ENCODE data around the gene CRAT. TPM values are rescaled to one million over a fixed set of nuclear protein-coding genes. Genes with fewer than 3 reads are reported as not detected.

The CRAT gene
- 8.1 TPM for polyA plus RNA-seq

- no peaks in the 10 kb centered on the region for H3K27me3 Mint-ChIP-seq
- no peaks in the 10 kb centered on the region for H3K36me3 Mint-ChIP-seq
- peak within 1 kb of the TSS; percentile 94 to 96 (median 95) for H3K27ac Mint-ChIP-seq
- no peaks in the 10 kb centered on the region for H3K9me3 Mint-ChIP-seq
- peak within 1 kb of the TSS; percentile 94 to 99 (median 96) for H3K4me3 Mint-ChIP-seq
- peaks cover 12 to 17% (median 13%) of the 10 kb centered on the region in 3 donors for H3K4me1 Mint-ChIP-seq
Observed at GRCh38 chr9:129110740-129111527, at the start of gene CRAT, which contains the start of gene PTPA. CRAT (minus strand) TSS chr9:129110793; CDS start chr9:129110509, 284 bp downstream. PTPA (plus strand) TSS chr9:129111415; CDS start chr9:129111601, 186 bp downstream.

GRCh38 chr9:129156163-129156562 lies 45.6 kb upstream of the CRAT start:
- no peak overlapping the region for H3K27ac Mint-ChIP-seq
- peaks cover 5% of the 10 kb centered on the region for H3K36me3 Mint-ChIP-seq
- no peaks in the 10 kb centered on the region for H3K9me3 Mint-ChIP-seq
- peak overlapping the region in 1 of 4 donors; percentile 54 for H3K4me3 Mint-ChIP-seq
- H3K4me1 Mint-ChIP-seq: peaks cover 0 to 3% (median 0%) of the 10 kb centered on the region in 3 donors
- no peaks in the 10 kb centered on the region for H3K27me3 Mint-ChIP-seq

- Mint-ChIP-seq H3K9me3 (no peaks in the 10 kb centered on the region), H3K4me1 (peaks cover 0 to 3% (median 0%) of the 10 kb centered on the region in 3 donors), H3K4me3 (no peak overlapping the region), H3K36me3 (peaks cover 6% of the 10 kb centered on the region), H3K27ac (no peak overlapping the region), H3K27me3 (no peaks in the 10 kb centered on the region)
Observed at GRCh38 chr9:129154866-129155477, 44.4 kb upstream of the CRAT start.

- Mint-ChIP-seq H3K27ac (no peak overlapping the region), H3K27me3 (no peaks in the 10 kb centered on the region), H3K4me3 (peak overlapping the region in 1 of 4 donors; percentile 25), H3K36me3 (peaks cover 5% of the 10 kb centered on the region), H3K4me1 (peaks cover 6 to 12% (median 8%) of the 10 kb centered on the region in 3 donors), H3K9me3 (no peaks in the 10 kb centered on the region)
Observed at GRCh38 chr9:129151469-129151868, 40.9 kb upstream of the CRAT start.

GRCh38 chr9:129150672-129151211 lies 40.1 kb upstream of the CRAT start:
- no peaks in the 10 kb centered on the region for H3K27me3 Mint-ChIP-seq
- no peak overlapping the region for H3K27ac Mint-ChIP-seq
- no peaks in the 10 kb centered on the region for H3K9me3 Mint-ChIP-seq
- no peak overlapping the region for H3K4me3 Mint-ChIP-seq
- peaks cover 5% of the 10 kb centered on the region for H3K36me3 Mint-ChIP-seq
- H3K4me1 Mint-ChIP-seq: peaks cover 6 to 12% (median 8%) of the 10 kb centered on the region in 3 donors

- Mint-ChIP-seq H3K36me3 (peaks cover 6% of the 10 kb centered on the region), H3K27ac (no peak overlapping the region), H3K27me3 (no peaks in the 10 kb centered on the region)
Observed at GRCh38 chr9:129150122-129150521, 39.5 kb upstream of the CRAT start.

GRCh38 chr9:129149442-129149841 lies 38.8 kb upstream of the CRAT start:
- peak overlapping the region; percentile 44 to 71 (median 66) for H3K27ac Mint-ChIP-seq
- peaks cover 7% of the 10 kb centered on the region for H3K36me3 Mint-ChIP-seq
- H3K4me1 Mint-ChIP-seq: peaks cover 6 to 12% (median 8%) of the 10 kb centered on the region in 3 donors
- H3K27me3 Mint-ChIP-seq: no peaks in the 10 kb centered on the region
- no peak overlapping the region for H3K4me3 Mint-ChIP-seq
- H3K9me3 Mint-ChIP-seq: no peaks in the 10 kb centered on the region

More at GRCh38 chr9:129150122-129150521, 39.5 kb upstream of the CRAT start:
- Mint-ChIP-seq H3K9me3 (no peaks in the 10 kb centered on the region), H3K4me3 (no peak overlapping the region), H3K4me1 (peaks cover 6 to 12% (median 8%) of the 10 kb centered on the region in 3 donors)

GRCh38 chr9:129148463-129149204 lies 38.0 kb upstream of the CRAT start:
- Mint-ChIP-seq H3K4me1 (peaks cover 6 to 14% (median 13%) of the 10 kb centered on the region in 3 donors), H3K27me3 (no peaks in the 10 kb centered on the region), H3K4me3 (peak overlapping the region in 1 of 4 donors; percentile 43), H3K27ac (peak overlapping the region in 1 of 3 donors; percentile 74), H3K9me3 (no peaks in the 10 kb centered on the region), H3K36me3 (peaks cover 7% of the 10 kb centered on the region)

- Mint-ChIP-seq H3K36me3 (peaks cover 7% of the 10 kb centered on the region), H3K27ac (no peak overlapping the region), H3K9me3 (no peaks in the 10 kb centered on the region), H3K27me3 (no peaks in the 10 kb centered on the region), H3K4me1 (peaks cover 19 to 22% (median 22%) of the 10 kb centered on the region in 3 donors), H3K4me3 (no peak overlapping the region)
Observed at GRCh38 chr9:129146441-129146941, 35.9 kb upstream of the CRAT start.

GRCh38 chr9:129145841-129146292 lies 35.3 kb upstream of the CRAT start:
- H3K4me3 Mint-ChIP-seq: no peak overlapping the region
- peaks cover 4% of the 10 kb centered on the region for H3K36me3 Mint-ChIP-seq
- no peaks in the 10 kb centered on the region for H3K27me3 Mint-ChIP-seq
- no peak overlapping the region for H3K27ac Mint-ChIP-seq
- H3K4me1 Mint-ChIP-seq: peaks cover 24 to 28% (median 25%) of the 10 kb centered on the region in 3 donors
- no peaks in the 10 kb centered on the region for H3K9me3 Mint-ChIP-seq

- Mint-ChIP-seq H3K9me3 (no peaks in the 10 kb centered on the region), H3K4me3 (no peak overlapping the region), H3K36me3 (peaks cover 4% of the 10 kb centered on the region), H3K4me1 (peaks cover 24 to 30% (median 28%) of the 10 kb centered on the region in 3 donors), H3K27ac (no peak overlapping the region), H3K27me3 (no peaks in the 10 kb centered on the region)
Observed at GRCh38 chr9:129145316-129145715, 34.7 kb upstream of the CRAT start.

GRCh38 chr9:129143031-129143927 lies 32.7 kb upstream of the CRAT start:
- Mint-ChIP-seq H3K9me3 (no peaks in the 10 kb centered on the region), H3K27me3 (no peaks in the 10 kb centered on the region), H3K4me3 (peak overlapping the region in 3 of 4 donors; percentile 34 to 74 (median 67)), H3K36me3 (peaks cover 3% of the 10 kb centered on the region), H3K4me1 (peaks cover 26 to 32% (median 28%) of the 10 kb centered on the region in 3 donors), H3K27ac (peak overlapping the region; percentile 18 to 88 (median 31))

GRCh38 chr9:129142138-129142935 lies 31.7 kb upstream of the CRAT start:
- H3K4me3 Mint-ChIP-seq: peak overlapping the region in 3 of 4 donors; percentile 67 to 79 (median 74)
- H3K27ac Mint-ChIP-seq: peak overlapping the region in 2 of 3 donors; percentile 88 to 91
- H3K4me1 Mint-ChIP-seq: peaks cover 26 to 32% (median 28%) of the 10 kb centered on the region in 3 donors
- H3K9me3 Mint-ChIP-seq: no peaks in the 10 kb centered on the region
- no peaks in the 10 kb centered on the region for H3K27me3 Mint-ChIP-seq
- H3K36me3 Mint-ChIP-seq: peaks cover 2% of the 10 kb centered on the region

Data from IgD-negative memory B cell (primary cell).